H9 (cell line): ENCODE measurements around the gene TGFBR3L. TPM values are rescaled to one million over a fixed set of nuclear protein-coding genes. Genes with fewer than 3 reads are reported as not detected.

Experiments used
- DNase-seq: peaks from one replicate; pipeline ENCODE4 v3.0.0-alpha.2; 2017
- H2AFZ ChIP-seq: one replicate; pipeline ENCODE4 v1.6.1; 2013; ENCODE audit warnings: mild to moderate bottlenecking, low read length, control low read depth, moderate library complexity
- H2AK5ac ChIP-seq: 2 replicates; pipeline ENCODE4 v1.6.1; 2013; ENCODE audit warnings: low read length, control low read depth, mixed read lengths; ENCODE audit not compliant: insufficient read length
- H2BK120ac ChIP-seq: one replicate; pipeline ENCODE4 v1.6.1; 2013; ENCODE audit warnings: low read depth, mild to moderate bottlenecking, low read length, control low read depth, inconsistent platforms; ENCODE audit not compliant: poor library complexity, severe bottlenecking
- H2BK12ac ChIP-seq: 2 replicates; pipeline ENCODE4 v1.6.1; 2013; ENCODE audit warnings: low read length, control low read depth, mixed read lengths, low read depth; ENCODE audit not compliant: insufficient read length
- H2BK15ac ChIP-seq: 2 replicates; pipeline ENCODE4 v1.6.1; 2013; ENCODE audit warnings: low read depth, low read length, control low read depth
- H2BK20ac ChIP-seq: one replicate; pipeline ENCODE4 v1.6.1; 2013; ENCODE audit warnings: low read depth, mild to moderate bottlenecking, low read length, control low read depth, inconsistent platforms; ENCODE audit not compliant: poor library complexity, severe bottlenecking
- H2BK5ac ChIP-seq: 2 replicates; pipeline ENCODE4 v1.6.1; 2013; ENCODE audit warnings: low read length, control low read depth, mixed read lengths; ENCODE audit not compliant: insufficient read length
- H3K14ac ChIP-seq: 2 replicates; pipeline ENCODE4 v1.6.1; 2013; ENCODE audit warnings: low read length, control low read depth; ENCODE audit not compliant: insufficient read depth
- H3K18ac ChIP-seq: 2 replicates; pipeline ENCODE4 v1.6.1; 2013; ENCODE audit warnings: low read depth, mild to moderate bottlenecking, mixed read lengths, low read length, control low read depth; ENCODE audit not compliant: insufficient read length
- H3K23ac ChIP-seq: 2 replicates; pipeline ENCODE4 v1.6.1; 2013; ENCODE audit warnings: low read length, control low read depth, mixed read lengths, low read depth; ENCODE audit not compliant: insufficient read length
- H3K23me2 ChIP-seq: 2 replicates; pipeline ENCODE4 v1.6.1; 2013; ENCODE audit warnings: low read depth, mild to moderate bottlenecking, mixed read lengths, low read length, control low read depth; ENCODE audit not compliant: insufficient read length, poor library complexity, severe bottlenecking
- H3K27ac ChIP-seq: 2 replicates; pipeline ENCODE4 v1.5.1; 2013; ENCODE audit warnings: low read length, control low read depth, mixed read lengths, low read depth; ENCODE audit not compliant: insufficient read length
- H3K27me3 ChIP-seq: 2 replicates; pipeline ENCODE4 v1.6.1; 2013; ENCODE audit warnings: low read length, control low read depth, inconsistent platforms; ENCODE audit not compliant: insufficient read depth
- H3K4ac ChIP-seq: 2 replicates; pipeline ENCODE4 v1.6.1; 2013; ENCODE audit warnings: low read depth, mild to moderate bottlenecking, control low read depth, inconsistent platforms, low read length, moderate library complexity
- H3K4me1 ChIP-seq: 2 replicates; pipeline ENCODE4 v1.6.1; 2013; ENCODE audit warnings: low read length, control low read depth, inconsistent platforms; ENCODE audit not compliant: insufficient read depth
- H3K4me2 ChIP-seq: 2 replicates; pipeline ENCODE4 v1.6.1; 2013; ENCODE audit warnings: low read length, control low read depth, mixed read lengths; ENCODE audit not compliant: insufficient read length, insufficient read depth
- H3K56ac ChIP-seq: 2 replicates; pipeline ENCODE4 v1.6.1; 2013; ENCODE audit warnings: low read depth, mild to moderate bottlenecking, mixed read lengths, low read length, control low read depth; ENCODE audit not compliant: insufficient read length
- H3K79me1 ChIP-seq: 2 replicates; pipeline ENCODE4 v1.6.1; 2013; ENCODE audit warnings: low read depth, mild to moderate bottlenecking, moderate library complexity, low read length, control low read depth, inconsistent platforms; ENCODE audit not compliant: insufficient read depth, poor library complexity, severe bottlenecking
- H3K79me2 ChIP-seq: 2 replicates; pipeline ENCODE4 v1.6.1; 2013; ENCODE audit warnings: low read length, control low read depth, inconsistent platforms; ENCODE audit not compliant: insufficient read depth
- H3K9ac ChIP-seq: 2 replicates; pipeline ENCODE4 v1.6.1; 2013; ENCODE audit warnings: low read length, control low read depth, mixed read lengths; ENCODE audit not compliant: insufficient read length; ENCODE audit errors: extremely low read depth
- H3K9me3 ChIP-seq: one replicate; pipeline ENCODE4 v1.6.1; 2013; ENCODE audit warnings: low read depth, low read length, inconsistent platforms; ENCODE audit not compliant: control insufficient read depth
- H3T11ph ChIP-seq: one replicate; pipeline ENCODE4 v1.6.1; 2013; ENCODE audit warnings: mild to moderate bottlenecking, low read length, control low read depth, inconsistent platforms
- H4K20me1 ChIP-seq: one replicate; pipeline ENCODE4 v1.6.1; 2013; ENCODE audit not compliant: control insufficient read depth, insufficient read length, insufficient read depth
- H4K5ac ChIP-seq: 2 replicates; pipeline ENCODE4 v1.6.1; 2013; ENCODE audit warnings: low read depth, mild to moderate bottlenecking, mixed read lengths, low read length, control low read depth; ENCODE audit not compliant: insufficient read length
- H4K8ac ChIP-seq: replicated peaks from 2 replicates; pipeline ENCODE4 v1.6.1; 2013; ENCODE audit warnings: low read length, control low read depth, mixed read lengths, low read depth; ENCODE audit not compliant: insufficient read length
- H4K91ac ChIP-seq: 2 replicates; pipeline ENCODE4 v1.6.1; 2013; ENCODE audit warnings: low read depth, mild to moderate bottlenecking, moderate library complexity, mixed read lengths, low read length, control low read depth; ENCODE audit not compliant: insufficient read length
- H3K27ac Mint-ChIP-seq, 3 experiments: 2 replicates in 2 of 3; 3 replicates in 1 of 3; pipeline ENCODE4 v1.8.0; 2020 to 2021; ENCODE audit warnings: mixed read lengths in 3 of 3, mild to moderate bottlenecking in 1 of 3, moderate library complexity in 1 of 3
- H3K27me3 Mint-ChIP-seq: 2 replicates; pipeline ENCODE4 v1.8.0; 2021; ENCODE audit warnings: low read depth, mild to moderate bottlenecking, moderate library complexity, mixed read lengths
- H3K36me3 Mint-ChIP-seq, 3 experiments: 2 replicates in 2 of 3; 3 replicates in 1 of 3; pipeline ENCODE4 v1.8.0; 2020 to 2021; ENCODE audit warnings: low read depth in 3 of 3, mixed read lengths in 3 of 3; ENCODE audit not compliant: insufficient read depth in 1 of 3
- H3K4me1 Mint-ChIP-seq, 2 experiments: 2 replicates each; pipeline ENCODE4 v1.8.0; 2020; ENCODE audit warnings: mixed read lengths in 2 of 2
- H3K4me3 Mint-ChIP-seq, 2 experiments: 2 replicates in 1 of 2; 3 replicates in 1 of 2; pipeline ENCODE4 v1.8.0; 2020 to 2021; ENCODE audit warnings: mild to moderate bottlenecking in 2 of 2, mixed read lengths in 2 of 2, moderate library complexity in 1 of 2
- H3K9me3 Mint-ChIP-seq, 2 experiments: 2 replicates in 1 of 2; 3 replicates in 1 of 2; pipeline ENCODE4 v1.8.0; 2020; ENCODE audit warnings: mild to moderate bottlenecking in 2 of 2, mixed read lengths in 2 of 2, moderate library complexity in 1 of 2
- CTCF ChIP-seq: fragments of 200-600 bp; sonication (generic); conservative IDR thresholded peaks from 3 replicates; pipeline ENCODE4 v1.8.0; 2021; ENCODE audit warnings: antibody characterized with exemption, mild to moderate bottlenecking
- WGBS: extraction: QIAGEN DNeasy Blood & Tissue Kit; methylation state at CpG from one replicate; pipeline ENCODE4 v1.1.7; 2013; ENCODE audit warnings: missing lambda C conversion rate, low lambda C conversion rate, mixed read lengths; ENCODE audit not compliant: insufficient read length; ENCODE audit errors: extremely low coverage; 5-methylcytosine and 5-hydroxymethylcytosine counted together
- total RNA-seq: library from RNA; stranded (reverse); gene quantifications from 2 replicates; pipeline ENCODE4 v1.2.1, GENCODE V29; 2021

TGFBR3L gene
- total RNA-seq, 1 experiment from 2014 or later = 5.5 TPM

- Histone ChIP-seq H3K27ac (no peak overlapping the region), H2BK20ac (no peak overlapping the region), H3K79me2 (no peaks in the 10 kb centered on the region; the same call in 1 of the 2 replicates), H3K4ac (no peak overlapping the region), H2BK15ac (no peak overlapping the region), H3T11ph (no peak overlapping the region), H3K23ac (no peak overlapping the region), H3K14ac (no peak overlapping the region), H4K8ac (no peak overlapping the region), H3K23me2 (peaks cover 3% of the 10 kb centered on the region), H3K4me1 (no peaks in the 10 kb centered on the region), H3K4me2 (peak overlapping the region; percentile 82), H3K27me3 (no peaks in the 10 kb centered on the region), H2AFZ (no peak overlapping the region), H4K91ac (no peak overlapping the region), H3K9ac (no peak overlapping the region), H3K18ac (no peak overlapping the region), H2AK5ac (no peak overlapping the region), H3K9me3 (no peaks in the 10 kb centered on the region), H4K5ac (no peak overlapping the region), H2BK5ac (no peak overlapping the region), H2BK120ac (no peak overlapping the region), H3K56ac (no peak overlapping the region), H3K79me1 (no peaks in the 10 kb centered on the region), H2BK12ac (peak overlapping the region; percentile 7), H4K20me1 (no peaks in the 10 kb centered on the region)
- DNase-seq = peak; percentile 65
- Mint-ChIP-seq H3K27ac (no peak overlapping the region), H3K36me3 (no peaks in the 10 kb centered on the region), H3K4me1 (peaks cover 4 to 11% of the 10 kb centered on the region in 2 experiments), H3K27me3 (peaks cover 27% of the 10 kb centered on the region), H3K9me3 (peaks cover 1 to 3% of the 10 kb centered on the region in 2 experiments; a peak in 3 of 5 replicates), H3K4me3 (peak overlapping the region in 1 of 2 experiments; percentile 76; a peak in 3 of 5 replicates)
- WGBS = no CpG with 5 or more reads among the region's 16 CpGs
- no peak for TF ChIP-seq CTCF
Measured at GRCh38 chr19:7887408-7888144, 27.1 kb upstream of the TGFBR3L start.
